IMR-90 (cell line): Measurements from ENCODE around the gene P3R3URF. TPM values are rescaled to one million over a fixed set of nuclear protein-coding genes. Genes with fewer than 3 reads are reported as not detected.

Experiments
- ATAC-seq: fragments of 200-7000 bp; cut with Tn5 transposase; 2 replicates; pipeline ENCODE4 v1.9.1; 2020; ENCODE audit warnings: low read depth, mild to moderate bottlenecking, moderate library complexity
- BruUV-seq: library from RNA; stranded (reverse); fragments of 400-500 nt; replicated peaks from 2 replicates; lab custom pipeline; 2021; lab: Mats Ljungman, UMichigan
- CTCF ChIA-PET: fragments of 300-600 bp; formaldehyde crosslinking; extraction: SDS; loops from one replicate; lab custom pipeline; 2021; ENCODE audit warnings: antibody characterized with exemption; lab: Yijun Ruan, JAX
- POLR2A ChIA-PET: fragments of 300-600 bp; sonication (Branson Sonifier 250); formaldehyde crosslinking; loops from one replicate; lab custom pipeline; 2022; ENCODE audit warnings: antibody characterized with exemption; ENCODE audit not compliant: unreplicated experiment; lab: Charles Lee
- DNase-seq: peaks from one replicate; pipeline ENCODE4 v3.0.0; 2013
- H2AFZ ChIP-seq: replicated peaks from 2 replicates; pipeline ENCODE3; 2013; ENCODE audit warnings: low read length, mild to moderate bottlenecking; ENCODE audit not compliant: poor library complexity
- H2AK5ac ChIP-seq: 2 replicates; pipeline ENCODE4 v1.6.1; 2013; ENCODE audit warnings: low read depth, low read length, inconsistent platforms
- H2AK9ac ChIP-seq: replicated peaks from 2 replicates; pipeline ENCODE3; 2013; ENCODE audit warnings: mild to moderate bottlenecking, low read depth, low read length, moderate library complexity; ENCODE audit not compliant: poor library complexity
- H2BK120ac ChIP-seq: 2 replicates; pipeline ENCODE4 v1.6.1; 2013; ENCODE audit warnings: low read depth, low read length, inconsistent platforms
- H2BK15ac ChIP-seq: 3 replicates; pipeline ENCODE4 v1.6.1; 2013; ENCODE audit warnings: low read depth, low read length, inconsistent platforms
- H2BK20ac ChIP-seq: 2 replicates; pipeline ENCODE4 v1.6.1; 2013; ENCODE audit warnings: low read depth, mild to moderate bottlenecking, inconsistent platforms, low read length, moderate library complexity
- H2BK5ac ChIP-seq: 2 replicates; pipeline ENCODE4 v1.6.1; 2013; ENCODE audit warnings: mild to moderate bottlenecking, low read depth, low read length, inconsistent platforms; ENCODE audit not compliant: poor library complexity, severe bottlenecking
- H3K14ac ChIP-seq: replicated peaks from 2 replicates; pipeline ENCODE4 v1.6.1; 2013; ENCODE audit warnings: low read depth, low read length, inconsistent platforms
- H3K18ac ChIP-seq: 2 replicates; pipeline ENCODE4 v1.6.1; 2013; ENCODE audit warnings: low read depth, low read length, control low read depth
- H3K23ac ChIP-seq: 2 replicates; pipeline ENCODE4 v1.6.1; 2013; ENCODE audit warnings: low read depth, low read length, inconsistent platforms
- H3K27ac ChIP-seq: 2 replicates; pipeline ENCODE4 v1.5.1; 2013; ENCODE audit warnings: mild to moderate bottlenecking, control low read depth, low read length; ENCODE audit not compliant: insufficient read depth
- H3K27me3 ChIP-seq: 2 replicates; pipeline ENCODE4 v1.6.1; 2013; ENCODE audit warnings: low read length; ENCODE audit not compliant: control insufficient read depth, insufficient read depth
- H3K36me3 ChIP-seq: 2 replicates; pipeline ENCODE4 v1.6.1; 2013; ENCODE audit warnings: low read length, mixed read lengths; ENCODE audit not compliant: control insufficient read depth, insufficient read depth
- H3K4ac ChIP-seq: 2 replicates; pipeline ENCODE4 v1.6.1; 2013; ENCODE audit warnings: low read depth, low read length, inconsistent platforms
- H3K4me1 ChIP-seq: 2 replicates; pipeline ENCODE4 v1.6.1; 2013; ENCODE audit warnings: low read length, mixed read lengths; ENCODE audit not compliant: control insufficient read depth, insufficient read depth
- H3K4me2 ChIP-seq: 2 replicates; pipeline ENCODE4 v1.6.1; 2013; ENCODE audit warnings: low read depth, mild to moderate bottlenecking, control low read depth, low read length, moderate library complexity
- H3K4me3 ChIP-seq: 2 replicates; pipeline ENCODE4 v1.5.1; 2013; ENCODE audit warnings: low read depth, mild to moderate bottlenecking, control low read depth, low read length, moderate library complexity; ENCODE audit not compliant: insufficient read depth
- H3K56ac ChIP-seq: 2 replicates; pipeline ENCODE4 v1.6.1; 2013; ENCODE audit warnings: low read length, inconsistent platforms; ENCODE audit not compliant: insufficient read depth; ENCODE audit errors: extremely low read depth
- H3K79me1 ChIP-seq, 2 experiments: 2 replicates each; pipeline ENCODE4 v1.6.1; 2013; ENCODE audit warnings: low read length in 2 of 2, inconsistent platforms in 1 of 2, low read depth in 1 of 2
- H3K9ac ChIP-seq: 2 replicates; pipeline ENCODE4 v1.6.1; 2013; ENCODE audit warnings: low read depth, low read length, control low read depth
- H3K9me1 ChIP-seq: 2 replicates; pipeline ENCODE4 v1.6.1; 2013; ENCODE audit warnings: low read length, inconsistent platforms; ENCODE audit not compliant: insufficient read depth
- H3K9me3 ChIP-seq: 2 replicates; pipeline ENCODE4 v1.6.1; 2013; ENCODE audit warnings: low read length; ENCODE audit not compliant: control insufficient read depth, insufficient read depth
- H4K20me1 ChIP-seq: 2 replicates; pipeline ENCODE4 v1.6.1; 2013; ENCODE audit warnings: low read length, inconsistent platforms; ENCODE audit not compliant: insufficient read depth
- H4K5ac ChIP-seq: 2 replicates; pipeline ENCODE4 v1.6.1; 2013; ENCODE audit warnings: mild to moderate bottlenecking, low read depth, low read length, control low read depth
- H4K8ac ChIP-seq, 2 experiments: 2 replicates each; pipeline ENCODE4 v1.6.1; 2013; ENCODE audit warnings: low read depth in 2 of 2, low read length in 2 of 2, control low read depth in 1 of 2, inconsistent platforms in 1 of 2
- H4K91ac ChIP-seq: 2 replicates; pipeline ENCODE4 v1.6.1; 2013; ENCODE audit warnings: low read depth, low read length, inconsistent platforms; ENCODE audit not compliant: insufficient read depth
- BHLHE40 ChIP-seq: fragments of 150-350 bp; IDR thresholded peaks from 2 replicates; pipeline ENCODE4 v1.6.1; 2016; ENCODE audit warnings: mild to moderate bottlenecking, low read depth, low read length
- CEBPB ChIP-seq: IDR thresholded peaks from 2 replicates; pipeline ENCODE4 v1.6.1; 2012; ENCODE audit warnings: low read depth, low read length, improper control_type of control experiment
- CHD1 ChIP-seq: IDR thresholded peaks from 2 replicates; pipeline ENCODE4 v1.6.1; 2012; ENCODE audit warnings: low read depth, low read length, improper control_type of control experiment
- FOS ChIP-seq: fragments of 150-350 bp; IDR thresholded peaks from 2 replicates; pipeline ENCODE4 v1.6.1; 2016; ENCODE audit warnings: low read depth, low read length
- MAFK ChIP-seq: IDR thresholded peaks from 2 replicates; pipeline ENCODE4 v1.6.1; 2012; ENCODE audit warnings: low read depth, low read length, improper control_type of control experiment
- MAZ ChIP-seq: IDR thresholded peaks from 2 replicates; pipeline ENCODE4 v1.6.1; 2012; ENCODE audit warnings: low read depth, mild to moderate bottlenecking, low read length, improper control_type of control experiment, moderate library complexity, borderline replicate concordance
- MXI1 ChIP-seq: IDR thresholded peaks from 2 replicates; pipeline ENCODE4 v1.6.1; 2012; ENCODE audit warnings: low read depth, mild to moderate bottlenecking, low read length, moderate library complexity, borderline replicate concordance
- NFE2L2 ChIP-seq: fragments of 150-350 bp; IDR thresholded peaks from 2 replicates; pipeline ENCODE4 v1.6.1; 2016; ENCODE audit warnings: low read depth, mild to moderate bottlenecking, low read length
- POLR2A ChIP-seq: IDR thresholded peaks from 2 replicates; pipeline ENCODE4 v1.6.1; 2012; ENCODE audit warnings: mild to moderate bottlenecking, low read depth, low read length
- RAD21 ChIP-seq: IDR thresholded peaks from 2 replicates; pipeline ENCODE4 v1.6.1; 2012; ENCODE audit warnings: low read length, improper control_type of control experiment
- RCOR1 ChIP-seq: IDR thresholded peaks from 2 replicates; pipeline ENCODE4 v1.6.1; 2012; ENCODE audit warnings: mild to moderate bottlenecking, low read length, improper control_type of control experiment; ENCODE audit not compliant: insufficient replicate concordance
- RFX5 ChIP-seq: IDR thresholded peaks from 2 replicates; pipeline ENCODE4 v1.8.0; 2012; ENCODE audit warnings: low read depth, mild to moderate bottlenecking, low read length, moderate library complexity
- SMC3 ChIP-seq: fragments of 150-350 bp; IDR thresholded peaks from 2 replicates; pipeline ENCODE4 v1.6.1; 2016; ENCODE audit warnings: low read depth, mild to moderate bottlenecking, antibody characterized with exemption, low read length, moderate library complexity
- whole genome bisulfite sequencing, 2 experiments: methylation state at CpG; one replicate each; pipeline versions ENCODE4 v1.1.5 to v1.1.7; 2013; ENCODE audit warnings: missing lambda C conversion rate in 2 of 2; ENCODE audit not compliant: insufficient read length in 1 of 2; ENCODE audit errors: extremely low coverage in 2 of 2; 5-methylcytosine and 5-hydroxymethylcytosine counted together
- dilution Hi-C: fragments of 300-500 bp; cut with HindIII; formaldehyde crosslinking; loops from one replicate; pipeline ENCODE4 v1.14.3; 2018; ENCODE audit warnings: low sequenced_read_pairs; ENCODE audit not compliant: unreplicated experiment
- in situ Hi-C: fragments of 300-500 bp; cut with MboI; formaldehyde crosslinking; loops from 3 replicates; pipeline ENCODE4 v1.14.3; 2019; ENCODE audit warnings: low sequenced_read_pairs, inconsistent platforms, mixed read lengths
- intact Hi-C: fragments of 100-400 bp; cut with micrococcal nuclease; formaldehyde crosslinking; loops from 2 replicates; pipeline ENCODE4 v1.10.0; 2022
- polyA plus RNA-seq, 3 experiments: library from polyadenylated mRNA; depleted of rRNA; stranded (reverse); fragments of >200 nt; gene quantifications; 2 replicates each; pipeline ENCODE4 v1.2.3, GENCODE V29; 2012; ENCODE audit warnings: low replicate concordance in 1 of 3
- total RNA-seq: library from RNA; depleted of rRNA; stranded (reverse); fragments of >200 nt; gene quantifications from 2 replicates; pipeline ENCODE4 v1.2.3, GENCODE V29; 2012
- TF ChIP-seq, protein P1 (sequence below): conservative IDR thresholded peaks from 2 replicates; pipeline ENCODE4 v1.5.1; 2012; ENCODE audit warnings: mild to moderate bottlenecking, low read depth, low read length, improper control_type of control experiment
- TF ChIP-seq, protein P2 (sequence below): fragments of 150-350 bp; IDR thresholded peaks from 2 replicates; pipeline ENCODE4 v1.6.1; 2016; ENCODE audit warnings: low read depth, mild to moderate bottlenecking, low read length, moderate library complexity, borderline replicate concordance
- TF ChIP-seq, protein P3 (sequence below): fragments of 150-350 bp; IDR thresholded peaks from 2 replicates; pipeline ENCODE4 v1.6.1; 2017; ENCODE audit warnings: mild to moderate bottlenecking, antibody characterized with exemption, low read length, low read depth

Gene P3R3URF
- total and polyA plus RNA-seq, 2 of the 4 experiments (the other 2 are of a cell fraction), result not detected

DNA sequence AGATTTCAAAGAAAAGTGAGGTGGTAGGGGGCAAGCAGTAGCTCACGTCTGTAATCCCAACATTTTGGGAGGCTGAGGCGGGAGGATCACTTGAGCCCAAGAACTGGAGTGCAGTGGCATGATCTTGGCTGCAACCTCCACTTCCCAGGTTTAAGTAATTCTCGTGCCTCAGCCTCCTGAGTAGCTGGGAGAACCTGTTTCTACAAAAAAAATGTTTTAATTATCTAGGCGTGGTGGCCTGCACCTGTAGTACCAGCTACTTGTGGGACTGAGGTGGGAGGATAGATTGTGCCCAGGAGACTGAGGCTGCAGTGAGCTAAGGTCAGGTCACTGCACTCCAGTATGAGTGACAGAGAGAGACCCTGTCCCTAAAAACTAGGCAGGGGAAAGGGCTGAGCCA lies 4.0 kb downstream of the P3R3URF start:
- H3K9me1 ChIP-seq, result peaks cover 9% of the 10 kb centered on the region
- no peak overlapping the region for H2BK20ac ChIP-seq
- H3K23ac ChIP-seq, result no peak overlapping the region
- no peaks in the 10 kb centered on the region for H4K20me1 ChIP-seq
- H2BK15ac ChIP-seq, result no peak overlapping the region
- H3K27me3 ChIP-seq, result peaks cover 24% of the 10 kb centered on the region
- H2AFZ ChIP-seq, result no peak overlapping the region
- 92% methylated on average over 2 of the region's 4 CpGs; no CpG with 5 or more reads in 1 of the 2 experiments for WGBS, 2 experiments
- H3K9me3 ChIP-seq, result no peaks in the 10 kb centered on the region
- no peak overlapping the region for H2AK9ac ChIP-seq
- peaks cover 5% of the 10 kb centered on the region for H3K4me1 ChIP-seq
- H4K91ac ChIP-seq, result no peak overlapping the region
- no peak overlapping the region for H3K56ac ChIP-seq
- POLR2A ChIA-PET, result no interaction called here
- H3K9ac ChIP-seq, result no peak overlapping the region
- no peak overlapping the region for H3K14ac ChIP-seq
- H2BK120ac ChIP-seq, result no peak overlapping the region
- no peak for DNase-seq
- CTCF ChIA-PET, result interaction anchor here (0.6 kb wide), 1 partner anchor 10 kb away, joined by 3 read pairs; no protein-coding TSS in a partner anchor
- no peak for TF ChIP-seq MAZ
- TF ChIP-seq, protein P1, sequence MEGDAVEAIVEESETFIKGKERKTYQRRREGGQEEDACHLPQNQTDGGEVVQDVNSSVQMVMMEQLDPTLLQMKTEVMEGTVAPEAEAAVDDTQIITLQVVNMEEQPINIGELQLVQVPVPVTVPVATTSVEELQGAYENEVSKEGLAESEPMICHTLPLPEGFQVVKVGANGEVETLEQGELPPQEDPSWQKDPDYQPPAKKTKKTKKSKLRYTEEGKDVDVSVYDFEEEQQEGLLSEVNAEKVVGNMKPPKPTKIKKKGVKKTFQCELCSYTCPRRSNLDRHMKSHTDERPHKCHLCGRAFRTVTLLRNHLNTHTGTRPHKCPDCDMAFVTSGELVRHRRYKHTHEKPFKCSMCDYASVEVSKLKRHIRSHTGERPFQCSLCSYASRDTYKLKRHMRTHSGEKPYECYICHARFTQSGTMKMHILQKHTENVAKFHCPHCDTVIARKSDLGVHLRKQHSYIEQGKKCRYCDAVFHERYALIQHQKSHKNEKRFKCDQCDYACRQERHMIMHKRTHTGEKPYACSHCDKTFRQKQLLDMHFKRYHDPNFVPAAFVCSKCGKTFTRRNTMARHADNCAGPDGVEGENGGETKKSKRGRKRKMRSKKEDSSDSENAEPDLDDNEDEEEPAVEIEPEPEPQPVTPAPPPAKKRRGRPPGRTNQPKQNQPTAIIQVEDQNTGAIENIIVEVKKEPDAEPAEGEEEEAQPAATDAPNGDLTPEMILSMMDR, result no peak
- TF ChIP-seq RFX5, result no peak
- no peak for TF ChIP-seq POLR2A
- no peak for TF ChIP-seq MAFK
- TF ChIP-seq SMC3, result no peak
- TF ChIP-seq, protein P2, sequence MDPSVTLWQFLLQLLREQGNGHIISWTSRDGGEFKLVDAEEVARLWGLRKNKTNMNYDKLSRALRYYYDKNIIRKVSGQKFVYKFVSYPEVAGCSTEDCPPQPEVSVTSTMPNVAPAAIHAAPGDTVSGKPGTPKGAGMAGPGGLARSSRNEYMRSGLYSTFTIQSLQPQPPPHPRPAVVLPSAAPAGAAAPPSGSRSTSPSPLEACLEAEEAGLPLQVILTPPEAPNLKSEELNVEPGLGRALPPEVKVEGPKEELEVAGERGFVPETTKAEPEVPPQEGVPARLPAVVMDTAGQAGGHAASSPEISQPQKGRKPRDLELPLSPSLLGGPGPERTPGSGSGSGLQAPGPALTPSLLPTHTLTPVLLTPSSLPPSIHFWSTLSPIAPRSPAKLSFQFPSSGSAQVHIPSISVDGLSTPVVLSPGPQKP, result no peak
- TF ChIP-seq, protein P3, sequence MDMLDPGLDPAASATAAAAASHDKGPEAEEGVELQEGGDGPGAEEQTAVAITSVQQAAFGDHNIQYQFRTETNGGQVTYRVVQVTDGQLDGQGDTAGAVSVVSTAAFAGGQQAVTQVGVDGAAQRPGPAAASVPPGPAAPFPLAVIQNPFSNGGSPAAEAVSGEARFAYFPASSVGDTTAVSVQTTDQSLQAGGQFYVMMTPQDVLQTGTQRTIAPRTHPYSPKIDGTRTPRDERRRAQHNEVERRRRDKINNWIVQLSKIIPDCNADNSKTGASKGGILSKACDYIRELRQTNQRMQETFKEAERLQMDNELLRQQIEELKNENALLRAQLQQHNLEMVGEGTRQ, result no peak
- TF ChIP-seq NFE2L2, result no peak
- no peak for TF ChIP-seq FOS
- no peak for TF ChIP-seq RAD21
- TF ChIP-seq MXI1, result no peak
- no peak for TF ChIP-seq BHLHE40
- no peak for TF ChIP-seq CEBPB
- no peak for TF ChIP-seq RCOR1
- no peak for TF ChIP-seq CHD1
- H3K36me3 ChIP-seq, result no peaks in the 10 kb centered on the region
- no peak overlapping the region for H3K18ac ChIP-seq
- H3K4ac ChIP-seq, result no peak overlapping the region
- H3K4me2 ChIP-seq, result no peak overlapping the region
- intact Hi-C loops, result no loop called here
- H4K5ac ChIP-seq, result no peak overlapping the region
- H2AK5ac ChIP-seq, result no peak overlapping the region
- no peaks in the 10 kb centered on the region for H3K79me1 ChIP-seq
- no peak overlapping the region for H3K4me3 ChIP-seq
- H3K27ac ChIP-seq, result no peak overlapping the region
- BruUV-seq, result no TSS peak
- dilution Hi-C loops, result no loop called here
- no peak overlapping the region for H4K8ac ChIP-seq
- ATAC-seq, result no peak
- H2BK5ac ChIP-seq, result no peak overlapping the region
- in situ Hi-C loops, result no loop called here
